Right cardiac atrium (tissue), 5 donors: ENCODE measurements around the gene ERG28. TPM values are rescaled to one million over a fixed set of nuclear protein-coding genes. Genes with fewer than 3 reads are reported as not detected.
"Not testable (repeated sequence)": the region's sequence is repeated elsewhere in the genome, so short reads cannot be mapped to it uniquely, and the experiment has no call there.

Experiments used
- ATAC-seq, 2 donors: fragments of 200-7000 bp; cut with Tn5 transposase; one replicate each; pipeline versions ENCODE4 v1.8.0 to v1.9.1; 2020; ENCODE audit warnings: moderate library complexity in 2 of 2, mild to moderate bottlenecking in 1 of 2
- DNase-seq, 3 donors: peaks; one replicate each; pipeline ENCODE4 v3.0.0-alpha.2; 2020
- H3K27ac ChIP-seq: one replicate; pipeline ENCODE4 v1.5.1; 2013; ENCODE audit warnings: mild to moderate bottlenecking, low read length, control low read depth, moderate library complexity
- H3K27me3 ChIP-seq: one replicate; pipeline ENCODE4 v1.6.1; 2013; ENCODE audit not compliant: control insufficient read depth, insufficient read depth
- H3K4me1 ChIP-seq: one replicate; pipeline ENCODE4 v1.6.1; 2013; ENCODE audit warnings: low read length; ENCODE audit not compliant: control insufficient read depth, insufficient read depth
- H3K4me3 ChIP-seq: one replicate; pipeline ENCODE4 v1.5.1; 2013; ENCODE audit warnings: low read length, control low read depth
- H3K9me3 ChIP-seq: one replicate; pipeline ENCODE4 v1.6.1; 2013; ENCODE audit warnings: low read length; ENCODE audit not compliant: control insufficient read depth
- WGBS: extraction: QIAGEN DNeasy Blood & Tissue Kit; methylation state at CpG from one replicate; pipeline ENCODE4 v1.1.7; 2013; 5-methylcytosine and 5-hydroxymethylcytosine counted together
- intact Hi-C, 4 donors: fragments of 100-400 bp; cut with DNase I; formaldehyde crosslinking; loops; one replicate each; pipeline versions ENCODE4 v1.11.0 to v1.14.0; 2022 to 2023
- polyA plus RNA-seq: library from polyadenylated mRNA; stranded (reverse); fragments of 200-250 nt; gene quantifications from one replicate; pipeline ENCODE4 v1.2.3, GENCODE V29; 2013
- total RNA-seq, 4 donors: library from RNA; stranded (reverse); fragmentation: NEBNext Ultra II Directional; extraction: Animal tissue kit (Norgen Biotek cat#: 25700); gene quantifications; one replicate each; pipeline ENCODE4 v1.2.1, GENCODE V29; 2021
- donor health status: healthy with polysubstance abuse.
- donor health status: DM: no; HTN: yes; CAD: no.
- donor health status: DM: no; HTN: no; CAD: no.
- donor health status: DM: no; HTN: yes; CAD: no; lungs with severe emphysema.
- donor health status: DM: yes; HTN: yes; CAD: no.

Gene ERG28
- total and polyA plus RNA-seq, 5 donors: 9.6 to 15.0 (median 10.8) TPM

DNA sequence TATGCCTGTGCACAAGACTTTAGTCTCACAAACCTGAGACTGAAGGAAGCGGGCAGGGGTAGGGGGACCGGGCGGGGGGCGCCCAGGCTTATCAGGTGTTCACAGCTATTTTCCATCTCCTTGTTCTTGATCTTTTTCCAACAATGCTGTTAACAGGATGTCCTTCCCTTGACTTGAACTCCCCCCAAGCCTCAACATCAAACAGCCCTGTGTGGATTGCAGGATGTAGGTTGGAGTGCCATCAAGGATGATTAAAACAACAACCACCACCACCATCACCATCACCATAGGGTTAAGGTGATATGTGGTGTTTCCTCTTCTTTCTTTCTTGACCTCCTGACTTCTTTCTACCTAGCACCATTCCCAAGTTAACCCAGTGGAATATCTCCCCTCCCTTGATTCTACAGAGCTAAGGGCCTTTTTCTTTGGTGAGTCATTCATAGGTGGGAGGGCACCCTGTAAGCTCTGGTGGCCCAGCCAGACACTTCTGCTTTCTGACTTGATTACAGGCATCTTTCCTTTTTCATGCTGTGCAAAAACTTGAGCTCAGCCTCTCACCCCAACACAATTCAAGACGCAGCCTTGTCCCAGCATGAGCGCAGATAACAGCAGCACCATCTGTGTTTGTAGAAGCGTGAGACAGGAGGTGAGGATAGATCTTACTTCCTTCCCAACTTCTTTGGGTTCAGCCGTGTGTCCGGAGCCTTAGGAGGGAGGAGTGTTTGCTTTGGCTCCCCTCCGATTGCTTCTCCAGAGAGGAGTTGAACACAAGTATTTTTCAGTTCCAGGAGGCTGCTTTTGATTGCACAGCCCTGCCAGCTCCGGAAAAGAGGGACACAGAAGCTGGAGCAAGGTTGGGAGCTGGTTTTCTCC, 55.5 kb downstream of the ERG28 start:
- Histone ChIP-seq H3K27ac (peak overlapping the region; percentile 64), H3K27me3 (no peaks in the 10 kb centered on the region), H3K4me1 (peaks cover 22% of the 10 kb centered on the region), H3K4me3 (peak overlapping the region; percentile 7), H3K9me3 (no peaks in the 10 kb centered on the region)
- peak; percentile 65 to 81 (median 73) for DNase-seq
- intact Hi-C loops: no loop called here
- peak; percentile 83 to 89 for ATAC-seq
- 42% methylated on average over 11 of the region's 11 CpGs for WGBS

DNA sequence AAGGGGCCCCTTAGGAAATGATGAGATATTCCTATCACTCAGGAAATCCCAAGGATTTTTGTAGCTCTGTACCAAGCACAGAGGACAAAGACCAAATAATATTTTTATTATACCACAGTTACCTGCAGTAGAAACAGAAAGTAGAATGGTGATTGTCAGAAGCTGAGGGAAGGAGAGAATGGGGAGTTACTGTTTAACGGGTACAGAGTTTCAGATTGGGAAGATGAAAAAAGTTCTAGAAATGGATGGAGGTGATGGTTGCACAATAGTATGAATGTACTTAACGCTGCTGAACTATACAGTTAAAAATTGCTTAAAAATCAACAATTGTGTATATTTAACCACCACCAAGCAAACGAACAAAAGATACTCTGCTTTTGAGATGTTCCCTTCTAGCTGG, 58.2 kb downstream of the ERG28 start:
- no peak overlapping the region for H3K27ac ChIP-seq
- DNase-seq (no peak), ATAC-seq (no peak)
- H3K9me3 ChIP-seq: no peaks in the 10 kb centered on the region
- intact Hi-C loops: no loop called here
- peaks cover 17% of the 10 kb centered on the region for H3K4me1 ChIP-seq
- no peak overlapping the region for H3K4me3 ChIP-seq
- WGBS: 83% methylated on average over 3 of the region's 3 CpGs
- no peaks in the 10 kb centered on the region for H3K27me3 ChIP-seq

DNA sequence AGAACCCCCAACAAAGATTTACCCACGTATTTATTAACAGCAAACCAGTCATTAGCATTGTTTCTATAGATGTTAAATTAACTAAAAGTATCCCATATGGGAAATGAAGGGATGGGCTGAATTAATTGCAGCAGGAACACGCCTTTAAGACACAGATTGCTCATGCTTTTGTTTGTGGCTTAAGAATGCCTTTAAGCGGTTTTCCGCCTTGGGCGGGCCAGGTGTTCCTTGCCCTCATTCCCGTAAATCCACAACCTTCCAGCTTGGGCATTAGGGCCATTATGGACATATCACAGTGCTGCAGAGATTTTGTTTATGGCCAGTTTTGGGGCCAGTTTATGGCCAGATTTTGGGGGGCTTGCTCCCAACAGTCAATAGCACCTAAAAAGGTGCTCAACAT, 59.6 kb downstream of the ERG28 start:
- DNase-seq, ATAC-seq, intact Hi-C loops, H3K27me3 ChIP-seq, H3K4me3 ChIP-seq, H3K27ac ChIP-seq, H3K9me3 ChIP-seq: not testable (repeated sequence)
- peaks cover 12% of the 10 kb centered on the region for H3K4me1 ChIP-seq
- WGBS: 94% methylated on average over 6 of the region's 6 CpGs

DNA sequence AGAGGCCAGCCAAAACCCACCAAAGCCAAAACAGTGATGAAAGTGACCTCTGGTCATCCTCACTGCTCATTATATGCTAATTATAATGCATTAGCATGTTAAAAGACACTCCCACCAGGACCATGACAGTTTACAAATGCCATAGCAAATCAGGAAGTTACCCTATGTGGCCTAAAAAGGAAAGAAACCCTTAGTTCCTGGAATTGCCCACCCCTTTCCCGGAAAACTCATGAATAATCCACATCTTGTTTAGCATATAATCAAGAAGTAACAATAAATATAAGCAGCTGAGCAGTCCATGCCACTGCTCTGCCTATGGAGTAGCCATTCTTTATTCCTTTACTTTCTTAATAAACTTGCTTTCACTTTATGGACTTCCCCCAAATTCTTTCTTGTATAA, 60.6 kb downstream of the ERG28 start:
- H3K9me3 ChIP-seq, ATAC-seq, H3K27ac ChIP-seq, H3K27me3 ChIP-seq, H3K4me1 ChIP-seq, DNase-seq, H3K4me3 ChIP-seq, intact Hi-C loops: not testable (repeated sequence)
- whole genome bisulfite sequencing: 97% methylated on average over 1 of the region's 1 CpG

Other genes starting within 250 kb of the ERG28 start
- 10 to 100 TPM; 28.3 to 42.2 (median 39.4) TPM for gene JDP2, start 232.9 kb downstream of the ERG28 start, total RNA-seq
- gene JDP2, start 232.9 kb downstream of the ERG28 start, polyA plus RNA-seq: 39.2 TPM
- gene BATF, start 138.4 kb downstream of the ERG28 start, total RNA-seq: 1 to 10 TPM in 1 of 4 donors, under 1 TPM in 2, not detected in 1; 0.53 to 3.0 (median 0.54) TPM
- gene BATF, start 138.4 kb downstream of the ERG28 start, polyA plus RNA-seq: 0.91 TPM
- 1 to 10 TPM; 4.1 to 8.1 (median 6.3) TPM for gene FLVCR2, start 82.3 kb downstream of the ERG28 start, total RNA-seq
- gene FLVCR2, start 82.3 kb downstream of the ERG28 start, polyA plus RNA-seq: 1.3 TPM
- 10 to 100 TPM; 18.3 to 22.2 (median 21.1) TPM for gene TTLL5, start 370 bp upstream of the ERG28 start, total RNA-seq
- gene TTLL5, start 370 bp upstream of the ERG28 start, polyA plus RNA-seq: 8.0 TPM